ENCODE measurements around the gene MICAL3.

DNA sequence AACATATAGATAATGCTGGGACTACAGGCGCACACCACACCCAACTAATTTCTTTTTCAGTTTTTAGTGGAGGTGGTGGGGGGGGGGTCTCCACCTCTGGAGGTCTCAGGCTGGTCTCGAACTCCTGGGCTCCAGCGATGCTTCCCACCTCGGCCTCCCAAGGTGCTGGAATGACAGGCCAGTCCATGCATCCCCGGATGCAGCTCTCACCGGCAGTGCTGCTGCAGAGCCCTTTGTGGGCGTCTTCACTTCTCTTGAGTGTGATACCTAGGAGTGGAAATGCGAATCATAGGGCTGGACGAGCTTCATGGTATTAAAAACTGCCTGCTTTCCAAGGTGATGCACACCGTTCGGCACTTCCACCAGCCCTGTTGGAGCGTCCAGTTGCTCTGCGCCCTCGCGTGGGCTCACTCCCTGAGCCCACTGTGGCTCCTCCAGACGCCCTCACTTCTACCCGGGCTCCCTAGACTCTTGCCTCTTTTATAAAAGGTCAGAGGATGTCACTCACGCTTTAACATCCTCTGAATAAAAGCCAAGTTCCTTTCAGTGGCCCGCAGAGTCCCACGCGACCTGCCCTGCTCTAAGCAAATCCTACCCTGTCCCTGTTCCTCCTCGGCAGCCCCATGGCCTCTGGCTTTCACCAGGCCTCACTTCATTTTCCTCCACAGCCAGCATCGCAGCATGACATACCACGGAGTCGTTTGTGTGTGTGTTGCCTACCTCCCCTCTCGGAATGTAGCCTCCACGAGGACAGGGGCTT, 249.3 kb downstream of the MICAL3 start:
- TF ChIP-seq POLR2AphosphoS5 (IDR thresholded peaks at IDR 0.05; ENCODE audit: low read depth, low read length) (no peak), TAF1 (IDR thresholded peaks at IDR 0.05; ENCODE audit: borderline replicate concordance, insufficient read depth, low read length) (no peak)

Data from PFSK-1 (cell line).